ENCODE results near the gene AOPEP. TPM values are rescaled to one million over a fixed set of nuclear protein-coding genes. Genes with fewer than 3 reads are reported as not detected.

The AOPEP gene
- total RNA-seq, 4 donors from 2014 or later, result 126 to 216 (median 136) TPM

DNA sequence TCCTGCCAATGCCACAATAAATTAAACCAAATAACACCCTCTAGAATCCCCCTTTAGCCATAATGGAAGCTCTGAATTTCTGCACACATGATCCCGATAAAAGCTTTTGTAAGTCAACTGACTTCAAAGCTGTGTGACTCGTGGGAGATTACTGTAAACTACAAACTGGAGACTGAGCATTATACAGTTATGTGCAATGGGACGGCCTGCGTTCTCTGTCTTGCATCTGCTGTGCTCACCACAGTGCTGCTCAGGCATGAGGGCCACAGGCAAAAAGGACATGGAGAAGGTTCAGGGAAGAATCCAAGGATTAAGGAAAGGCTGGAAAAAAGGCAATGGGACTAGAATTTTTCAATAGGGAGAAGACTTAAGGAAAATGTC is 406.8 kb downstream of the AOPEP start:
- Histone ChIP-seq H3K27ac (no peak overlapping the region), H3K36me3 (no peaks in the 10 kb centered on the region), H3K4me3 (replicated peaks in 1 of 3) (no peak overlapping the region), H3K9me3 (no peaks in the 10 kb centered on the region), H3K27me3 (no peaks in the 10 kb centered on the region), H3K4me1 (peaks cover 0 to 15% of the 10 kb centered on the region in 2 donors)
- intact Hi-C loops (cut with DNase I), result no loop called here
- 91 to 97% methylated on average over 4 of the region's 4 CpGs for WGBS, 2 donors
- TF ChIP-seq CTCF (IDR thresholded peaks at IDR 0.05) (no peak), POLR2A (IDR thresholded peaks at IDR 0.05) (no peak)
- no peak for DNase-seq

DNA sequence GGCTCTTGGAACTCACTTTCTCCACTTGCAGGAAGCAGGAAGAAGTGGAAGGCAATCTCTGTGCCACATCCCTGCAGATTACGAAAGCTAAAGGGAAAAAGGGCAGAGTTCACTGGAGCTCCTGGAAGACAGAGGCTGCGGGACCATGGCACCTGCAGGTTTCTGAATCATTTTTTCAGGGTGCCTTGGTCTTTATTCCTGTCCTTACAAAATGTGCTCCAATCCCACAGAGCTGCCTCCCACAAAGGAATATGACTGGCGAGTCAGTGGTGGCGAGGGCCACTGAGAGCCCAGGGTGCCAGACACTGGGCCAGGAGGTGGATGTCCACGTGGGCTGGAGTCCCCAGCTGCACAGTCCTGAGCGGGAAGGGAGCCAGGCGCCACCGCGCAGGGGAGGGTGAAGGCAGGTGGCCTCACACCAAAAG is 408.0 kb downstream of the AOPEP start:
- peaks cover 0 to 15% of the 10 kb centered on the region in 2 donors for H3K4me1 ChIP-seq
- no peaks in the 10 kb centered on the region for H3K36me3 ChIP-seq
- no peaks in the 10 kb centered on the region for H3K9me3 ChIP-seq
- TF ChIP-seq CTCF (IDR thresholded peaks at IDR 0.05), result no peak
- TF ChIP-seq POLR2A (IDR thresholded peaks at IDR 0.05), result no peak
- no peak for DNase-seq
- WGBS, 2 donors, result 89 to 91% methylated on average over 9 of the region's 9 CpGs
- H3K4me3 ChIP-seq (replicated peaks in 1 of 3), result no peak overlapping the region
- no peaks in the 10 kb centered on the region for H3K27me3 ChIP-seq
- H3K27ac ChIP-seq, result no peak overlapping the region
- intact Hi-C loops (cut with DNase I), result no loop called here

- peaks cover 0 to 5% of the 10 kb centered on the region in 2 donors for H3K4me1 ChIP-seq
- WGBS, 2 donors, result 98% methylated on average over 10 of the region's 10 CpGs
- TF ChIP-seq CTCF (IDR thresholded peaks at IDR 0.05) (no peak), POLR2A (IDR thresholded peaks at IDR 0.05) (no peak)
- H3K9me3 ChIP-seq, result no peaks in the 10 kb centered on the region
- intact Hi-C loops (cut with DNase I), result no loop called here
- no peak overlapping the region for H3K4me3 ChIP-seq (replicated peaks in 1 of 3)
- H3K27me3 ChIP-seq, result no peaks in the 10 kb centered on the region
- no peaks in the 10 kb centered on the region for H3K36me3 ChIP-seq
- DNase-seq, result no peak
- no peak overlapping the region for H3K27ac ChIP-seq
Measured at GRCh38 chr9:95135756-95136155, 409.3 kb downstream of the AOPEP start.

MicroRNA genes within 50 kb of the gene (microRNA counts, 767-probe panel; counts per million panel counts)
- microRNA hsa-miR-2278 (0 counts per million in 2 donors), microRNA hsa-miR-23b-3p (4,215 to 7,780 counts per million in 2 donors), microRNA hsa-miR-27b-3p (3,890 to 7,432 counts per million in 2 donors)

Small RNA genes within 50 kb of the gene (microRNA-seq; reads per million reads assigned to microRNA genes)
- gene MIR2278 (1.8 reads per million), gene MIR23B (59,942 reads per million, percentile 98 among the genes with 10 or more reads in this experiment), gene MIR24-1 (not detected), gene MIR27B (6,911 reads per million, percentile 91 among the genes with 10 or more reads in this experiment), gene MIR3074 (not detected), gene MIR6081 (not detected)

Small RNA genes within 50 kb of the gene (small RNA-seq; reads per million reads assigned to genes)
- gene MIR2278, result not detected
- 82.6 reads per million, percentile 96 among the genes with 10 or more reads in this experiment for gene MIR23B
- gene MIR27B, result 610 reads per million, percentile 98 among the genes with 10 or more reads in this experiment
- not detected for gene MIR3074
- gene MIR6081, result not detected

Other genes with a start within 250 kb of the AOPEP start
- not detected for gene PCAT7, start 171.6 kb upstream of the AOPEP start, total RNA-seq
- not detected for gene FBP2, start 132.9 kb upstream of the AOPEP start, total RNA-seq
- gene FBP1, start 87.2 kb upstream of the AOPEP start, total RNA-seq, result 10 to 100 TPM; 20.3 to 31.8 (median 23.1) TPM

Data from thyroid gland (tissue), 4 donors.